Activated T-helper 1 cell treated with anti-CD3 and anti-CD28 coated beads, Interleukin-2, amount 50 U/mL, for 16 hours (primary cell): ENCODE measurements around the gene SLAIN2.

ENCODE experiments used
- DNase-seq, 2 donors: peaks; one replicate each; pipeline ENCODE4 v3.0.0-alpha.2; 2020; ENCODE audit warnings: low read depth in 1 of 2, low spot score in 1 of 2

SLAIN2 gene

DNA sequence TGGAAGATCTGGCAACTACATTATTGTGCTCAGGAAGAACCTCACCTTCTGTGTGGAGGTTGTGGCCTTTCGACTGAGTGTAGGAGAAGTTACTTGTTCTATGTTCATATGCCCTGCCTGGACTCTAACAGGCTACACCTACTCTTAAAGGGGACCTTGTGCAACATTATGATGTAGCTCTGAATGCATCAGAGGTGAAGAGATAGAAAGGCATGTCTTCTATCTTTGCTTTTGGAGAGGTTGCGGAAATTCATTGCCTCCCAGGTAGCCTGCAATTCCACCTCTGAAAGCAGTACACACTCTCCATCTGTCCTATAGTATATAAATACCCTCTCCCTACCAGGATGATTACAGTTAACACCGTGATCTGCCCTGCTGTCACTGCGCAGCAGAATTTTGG, 7.1 kb upstream of the SLAIN2 start:
- no peak for DNase-seq

- no peak for DNase-seq
These were observed 6.4 kb upstream of the SLAIN2 start for GRCh38 chr4:48334900-48335384.

GRCh38 chr4:48336146-48336870, 5.0 kb upstream of the SLAIN2 start:
- DNase-seq = no peak

DNA sequence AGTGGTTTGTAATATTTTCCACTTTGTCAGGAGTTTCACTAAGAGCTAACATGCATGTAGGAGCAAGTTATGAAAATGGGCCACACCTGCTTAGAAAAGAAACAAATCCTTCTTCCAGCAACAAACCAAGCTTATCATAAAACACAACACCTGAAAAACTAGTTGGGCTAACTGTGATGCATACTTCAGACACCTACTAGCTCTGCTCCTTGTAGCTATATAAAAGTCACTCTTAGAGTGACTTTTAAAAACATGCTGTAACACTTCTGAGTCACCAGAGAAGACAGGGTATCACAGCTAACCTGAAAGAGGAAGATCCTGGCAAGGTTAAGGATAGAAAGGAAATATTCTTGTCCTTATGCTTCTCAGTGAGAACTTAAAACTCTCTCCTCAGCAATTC, 3.6 kb upstream of the SLAIN2 start:
- no peak for DNase-seq

GRCh38 chr4:48339642-48340041, 1.7 kb upstream of the SLAIN2 start:
- DNase-seq = no peak

DNA sequence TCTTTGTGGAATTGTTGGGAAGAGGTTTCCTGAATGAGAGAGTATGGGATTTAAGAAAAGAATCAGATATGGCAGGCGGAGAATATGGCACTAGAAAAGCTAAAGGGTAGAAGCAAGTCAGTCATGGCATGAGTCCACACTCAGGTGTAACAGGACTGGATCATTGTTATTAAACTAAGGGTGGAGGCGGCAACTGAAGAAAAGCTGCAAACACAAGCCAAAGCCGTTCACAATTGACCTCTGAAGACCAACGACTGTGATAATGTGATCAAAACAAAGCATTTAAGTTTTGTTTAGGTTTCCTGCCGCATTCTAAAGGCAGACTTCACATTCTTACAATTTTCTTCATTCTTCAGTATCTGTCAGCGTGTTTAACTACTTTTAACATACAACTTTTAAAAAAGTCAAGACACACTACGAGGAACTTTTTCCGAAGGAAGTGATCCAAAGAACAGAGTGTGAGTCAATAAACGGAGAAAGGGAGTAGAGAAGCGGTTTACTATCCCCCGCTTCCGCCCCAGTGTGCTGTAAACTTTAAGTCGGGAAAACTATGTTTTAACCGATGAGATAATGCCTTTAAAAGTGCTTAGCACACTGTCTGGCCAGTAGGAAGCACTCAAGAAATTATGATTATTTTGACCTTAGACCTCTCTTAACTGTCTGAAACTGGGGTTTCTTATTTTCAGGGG, 909 bp upstream of the SLAIN2 start:
- no peak for DNase-seq

- DNase-seq = peak in 1 of 2 donors; percentile 35
These were observed 662 bp downstream of the SLAIN2 start for GRCh38 chr4:48341776-48342605.

DNA sequence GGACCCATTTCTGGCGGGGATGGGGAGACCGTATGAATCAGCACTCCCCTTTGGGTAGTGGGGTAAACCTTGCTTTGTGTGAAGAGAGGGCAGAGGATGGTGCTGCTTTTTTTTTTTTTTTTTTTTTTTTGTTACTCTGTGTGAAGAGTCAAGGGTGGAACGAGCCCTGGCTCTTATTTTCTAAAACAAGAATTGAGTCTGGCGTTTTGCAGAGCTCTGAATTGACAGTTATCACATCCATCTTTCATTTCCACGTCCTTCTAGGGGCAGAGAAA, 1.2 kb downstream of the SLAIN2 start:
- no peak for DNase-seq

- no peak for DNase-seq
These were observed 1.7 kb downstream of the SLAIN2 start for GRCh38 chr4:48343035-48343434.

GRCh38 chr4:48343551-48343950, 2.2 kb downstream of the SLAIN2 start:
- DNase-seq = no peak

DNA sequence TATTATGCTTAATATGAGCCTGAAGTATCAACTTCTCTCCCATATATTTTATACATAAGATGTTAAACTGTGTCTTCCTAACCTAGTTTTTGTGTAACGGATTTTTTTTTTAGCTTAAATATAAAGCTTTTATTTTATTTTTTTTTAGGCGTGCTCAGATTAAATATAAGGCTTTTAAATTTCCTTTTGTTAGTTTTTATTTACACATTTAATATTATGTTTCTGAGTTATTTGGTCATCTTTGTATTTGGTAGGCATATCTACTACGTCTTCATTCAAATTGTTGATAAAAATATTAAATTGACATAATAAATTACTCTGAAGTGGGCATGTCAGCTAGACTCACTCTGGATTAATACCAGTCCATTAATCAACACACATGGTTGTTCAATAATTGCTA, 4.2 kb downstream of the SLAIN2 start:
- no peak for DNase-seq

GRCh38 chr4:48346594-48346993, 5.3 kb downstream of the SLAIN2 start:
- DNase-seq = no peak

GRCh38 chr4:48347282-48347921, 6.1 kb downstream of the SLAIN2 start:
- no peak for DNase-seq

- no peak for DNase-seq
These were observed 9.5 kb downstream of the SLAIN2 start for GRCh38 chr4:48350871-48351270.

DNA sequence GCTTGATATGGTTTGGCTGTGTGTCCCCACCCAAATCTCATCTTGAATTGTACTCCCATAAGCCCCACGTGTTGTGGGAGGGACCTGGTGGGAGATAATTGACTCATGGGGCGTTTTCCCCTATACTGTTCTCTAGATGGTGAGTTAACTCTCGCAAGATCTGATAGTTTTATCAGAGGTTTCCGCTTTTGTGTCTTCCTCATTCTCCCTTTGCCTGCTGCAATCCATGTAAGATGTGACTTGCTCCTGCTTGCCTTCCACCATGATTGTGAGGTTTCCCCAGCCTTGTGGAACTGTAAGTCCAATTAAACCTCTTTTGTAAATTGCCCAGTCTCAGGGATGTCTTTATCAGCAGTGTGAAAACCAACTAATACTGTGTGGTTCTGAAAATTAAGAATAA, 11.5 kb downstream of the SLAIN2 start:
- DNase-seq = no peak

- DNase-seq = no peak
These were observed 15.0 kb downstream of the SLAIN2 start for GRCh38 chr4:48356355-48356754.

DNA sequence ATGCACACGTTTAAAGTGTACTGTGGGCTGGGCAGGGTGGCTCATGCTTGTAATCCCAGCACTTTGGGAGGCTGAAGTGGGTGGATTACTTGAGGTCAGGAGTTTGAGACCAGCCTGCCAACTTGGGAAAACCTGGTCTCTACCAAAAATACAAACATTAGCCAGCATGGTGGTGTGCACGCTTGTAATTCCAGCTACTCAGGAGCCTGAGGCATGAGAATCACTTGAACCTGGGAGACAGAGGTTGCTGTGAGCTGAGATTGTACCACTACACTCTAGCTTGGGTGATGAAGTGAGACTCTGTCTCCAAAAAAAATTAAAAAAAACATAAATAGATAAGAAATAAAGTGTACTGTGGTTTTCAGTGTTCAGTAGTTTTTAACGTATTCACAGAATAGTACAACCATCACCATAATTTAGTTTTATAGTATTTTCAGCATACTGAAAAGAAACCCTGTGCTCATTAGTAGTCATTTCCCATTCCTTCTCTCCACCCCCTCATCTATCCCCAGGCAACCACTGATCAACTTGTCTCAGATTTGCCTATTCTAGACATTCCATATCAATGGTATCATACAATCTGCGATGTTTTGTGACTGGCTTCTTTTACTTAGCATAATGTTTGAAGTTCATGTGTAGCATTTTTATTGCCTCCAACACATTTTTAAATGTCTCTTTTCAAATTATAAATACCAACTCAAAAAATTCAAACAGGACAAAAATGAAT, 19.1 kb downstream of the SLAIN2 start:
- DNase-seq = no peak

DNA sequence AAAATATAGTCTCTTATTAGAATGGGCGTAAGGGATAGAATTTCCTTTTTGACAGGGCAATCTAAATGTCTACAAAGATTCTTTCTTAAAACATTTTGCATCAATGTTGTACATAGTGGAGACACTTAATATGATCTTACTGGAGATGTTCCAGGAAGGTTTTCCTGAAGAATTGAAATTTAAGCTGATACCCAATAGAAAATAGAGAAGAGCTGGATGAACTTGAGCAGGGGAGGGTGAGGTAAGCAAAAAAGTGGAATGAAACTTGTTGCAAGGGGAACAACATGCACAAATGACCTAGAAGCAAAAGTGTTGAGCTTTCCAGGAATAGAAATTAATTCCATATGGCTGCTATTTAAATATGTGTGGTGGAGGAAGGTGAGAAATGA, 19.7 kb downstream of the SLAIN2 start:
- no peak for DNase-seq

DNA sequence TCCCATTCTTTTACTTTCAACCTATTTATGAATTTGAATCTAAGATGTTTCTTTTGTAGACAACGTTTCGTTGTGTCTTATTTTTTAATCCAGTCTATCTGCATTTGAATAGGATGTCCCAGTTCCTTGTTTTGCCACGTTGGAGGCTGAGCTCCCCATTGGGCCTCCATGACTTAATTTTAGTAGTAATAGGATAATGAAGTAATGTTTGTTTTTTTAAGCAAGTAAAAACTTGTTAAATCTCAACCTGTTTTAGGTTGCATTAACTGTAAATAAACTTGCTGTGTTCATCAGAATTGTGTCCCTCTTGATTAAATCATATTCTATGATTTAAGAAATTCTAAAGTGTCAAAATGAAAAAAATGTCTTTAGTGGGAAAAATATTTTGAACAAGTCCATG, 25.3 kb downstream of the SLAIN2 start:
- no peak for DNase-seq

DNA sequence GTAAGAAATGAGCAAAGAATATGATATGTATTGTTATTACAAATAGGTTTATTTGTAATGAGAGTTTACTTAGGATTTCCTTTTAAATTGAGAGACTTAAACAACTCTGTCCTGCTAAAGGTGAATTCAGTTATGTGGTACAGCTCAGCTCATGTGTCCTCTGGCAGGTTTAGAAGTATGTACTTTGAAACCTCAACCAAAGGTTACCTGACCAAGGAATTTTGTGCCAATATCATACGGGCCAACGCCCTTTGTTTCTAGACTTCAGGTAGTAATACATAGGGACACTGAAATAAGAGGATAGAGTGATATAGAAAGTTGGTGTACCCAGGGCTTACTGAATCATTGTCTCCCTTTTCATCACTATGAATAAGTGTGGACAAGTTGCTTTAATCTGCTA, 25.7 kb downstream of the SLAIN2 start:
- no peak for DNase-seq

GRCh38 chr4:48368389-48368788, 27.1 kb downstream of the SLAIN2 start:
- no peak for DNase-seq
